Measurements from ENCODE around the gene UBE2G1.

DNA sequence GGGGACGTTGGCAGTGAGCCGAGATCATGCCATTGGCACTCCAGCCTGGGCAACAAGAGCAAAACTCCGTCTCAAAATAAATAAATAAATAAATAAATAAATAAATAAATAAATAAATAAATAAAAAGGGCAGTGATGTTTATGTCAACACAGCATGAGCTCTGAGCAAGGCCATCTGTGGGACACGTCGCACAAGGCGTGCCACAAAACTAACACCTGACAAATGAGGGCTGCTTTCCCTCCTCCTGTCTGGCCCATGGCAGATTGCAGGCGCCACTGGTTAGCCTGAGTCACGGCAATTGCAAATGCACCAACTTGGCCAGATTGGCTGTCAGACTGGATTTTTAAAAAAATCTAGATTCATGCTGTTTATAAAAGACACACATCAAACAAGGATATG is 41.4 kb upstream of the UBE2G1 start:
- TF ChIP-seq POLR2A (IDR thresholded peaks at IDR 0.05; ENCODE audit: low read depth, low read length) (no peak), POLR2AphosphoS5 (IDR thresholded peaks at IDR 0.05; ENCODE audit: low read depth, low read length) (no peak)

Data from GM12892 (cell line).